Measurements from ENCODE around the gene FXYD6. TPM values are rescaled to one million over a fixed set of nuclear protein-coding genes. Genes with fewer than 3 reads are reported as not detected.

The FXYD6 gene
- total and polyA plus RNA-seq, 2 of the 8 experiments (the other 6 are each of a cell fraction or from before 2014, with no cell fraction given), result 44.6 to 117 TPM

GRCh38 chr11:117871160-117871559 is 5.3 kb downstream of the FXYD6 start (continued):
- no peak for TF ChIP-seq CREB1 (IDR thresholded peaks at IDR 0.05)
- no peak for TF ChIP-seq POLR2AphosphoS5 (IDR thresholded peaks at IDR 0.05; ENCODE audit: low read depth, low read length)
- TF ChIP-seq SIX5 (IDR thresholded peaks at IDR 0.05; ENCODE audit: low read depth, low read length), result no peak
- TF ChIP-seq, protein P1, sequence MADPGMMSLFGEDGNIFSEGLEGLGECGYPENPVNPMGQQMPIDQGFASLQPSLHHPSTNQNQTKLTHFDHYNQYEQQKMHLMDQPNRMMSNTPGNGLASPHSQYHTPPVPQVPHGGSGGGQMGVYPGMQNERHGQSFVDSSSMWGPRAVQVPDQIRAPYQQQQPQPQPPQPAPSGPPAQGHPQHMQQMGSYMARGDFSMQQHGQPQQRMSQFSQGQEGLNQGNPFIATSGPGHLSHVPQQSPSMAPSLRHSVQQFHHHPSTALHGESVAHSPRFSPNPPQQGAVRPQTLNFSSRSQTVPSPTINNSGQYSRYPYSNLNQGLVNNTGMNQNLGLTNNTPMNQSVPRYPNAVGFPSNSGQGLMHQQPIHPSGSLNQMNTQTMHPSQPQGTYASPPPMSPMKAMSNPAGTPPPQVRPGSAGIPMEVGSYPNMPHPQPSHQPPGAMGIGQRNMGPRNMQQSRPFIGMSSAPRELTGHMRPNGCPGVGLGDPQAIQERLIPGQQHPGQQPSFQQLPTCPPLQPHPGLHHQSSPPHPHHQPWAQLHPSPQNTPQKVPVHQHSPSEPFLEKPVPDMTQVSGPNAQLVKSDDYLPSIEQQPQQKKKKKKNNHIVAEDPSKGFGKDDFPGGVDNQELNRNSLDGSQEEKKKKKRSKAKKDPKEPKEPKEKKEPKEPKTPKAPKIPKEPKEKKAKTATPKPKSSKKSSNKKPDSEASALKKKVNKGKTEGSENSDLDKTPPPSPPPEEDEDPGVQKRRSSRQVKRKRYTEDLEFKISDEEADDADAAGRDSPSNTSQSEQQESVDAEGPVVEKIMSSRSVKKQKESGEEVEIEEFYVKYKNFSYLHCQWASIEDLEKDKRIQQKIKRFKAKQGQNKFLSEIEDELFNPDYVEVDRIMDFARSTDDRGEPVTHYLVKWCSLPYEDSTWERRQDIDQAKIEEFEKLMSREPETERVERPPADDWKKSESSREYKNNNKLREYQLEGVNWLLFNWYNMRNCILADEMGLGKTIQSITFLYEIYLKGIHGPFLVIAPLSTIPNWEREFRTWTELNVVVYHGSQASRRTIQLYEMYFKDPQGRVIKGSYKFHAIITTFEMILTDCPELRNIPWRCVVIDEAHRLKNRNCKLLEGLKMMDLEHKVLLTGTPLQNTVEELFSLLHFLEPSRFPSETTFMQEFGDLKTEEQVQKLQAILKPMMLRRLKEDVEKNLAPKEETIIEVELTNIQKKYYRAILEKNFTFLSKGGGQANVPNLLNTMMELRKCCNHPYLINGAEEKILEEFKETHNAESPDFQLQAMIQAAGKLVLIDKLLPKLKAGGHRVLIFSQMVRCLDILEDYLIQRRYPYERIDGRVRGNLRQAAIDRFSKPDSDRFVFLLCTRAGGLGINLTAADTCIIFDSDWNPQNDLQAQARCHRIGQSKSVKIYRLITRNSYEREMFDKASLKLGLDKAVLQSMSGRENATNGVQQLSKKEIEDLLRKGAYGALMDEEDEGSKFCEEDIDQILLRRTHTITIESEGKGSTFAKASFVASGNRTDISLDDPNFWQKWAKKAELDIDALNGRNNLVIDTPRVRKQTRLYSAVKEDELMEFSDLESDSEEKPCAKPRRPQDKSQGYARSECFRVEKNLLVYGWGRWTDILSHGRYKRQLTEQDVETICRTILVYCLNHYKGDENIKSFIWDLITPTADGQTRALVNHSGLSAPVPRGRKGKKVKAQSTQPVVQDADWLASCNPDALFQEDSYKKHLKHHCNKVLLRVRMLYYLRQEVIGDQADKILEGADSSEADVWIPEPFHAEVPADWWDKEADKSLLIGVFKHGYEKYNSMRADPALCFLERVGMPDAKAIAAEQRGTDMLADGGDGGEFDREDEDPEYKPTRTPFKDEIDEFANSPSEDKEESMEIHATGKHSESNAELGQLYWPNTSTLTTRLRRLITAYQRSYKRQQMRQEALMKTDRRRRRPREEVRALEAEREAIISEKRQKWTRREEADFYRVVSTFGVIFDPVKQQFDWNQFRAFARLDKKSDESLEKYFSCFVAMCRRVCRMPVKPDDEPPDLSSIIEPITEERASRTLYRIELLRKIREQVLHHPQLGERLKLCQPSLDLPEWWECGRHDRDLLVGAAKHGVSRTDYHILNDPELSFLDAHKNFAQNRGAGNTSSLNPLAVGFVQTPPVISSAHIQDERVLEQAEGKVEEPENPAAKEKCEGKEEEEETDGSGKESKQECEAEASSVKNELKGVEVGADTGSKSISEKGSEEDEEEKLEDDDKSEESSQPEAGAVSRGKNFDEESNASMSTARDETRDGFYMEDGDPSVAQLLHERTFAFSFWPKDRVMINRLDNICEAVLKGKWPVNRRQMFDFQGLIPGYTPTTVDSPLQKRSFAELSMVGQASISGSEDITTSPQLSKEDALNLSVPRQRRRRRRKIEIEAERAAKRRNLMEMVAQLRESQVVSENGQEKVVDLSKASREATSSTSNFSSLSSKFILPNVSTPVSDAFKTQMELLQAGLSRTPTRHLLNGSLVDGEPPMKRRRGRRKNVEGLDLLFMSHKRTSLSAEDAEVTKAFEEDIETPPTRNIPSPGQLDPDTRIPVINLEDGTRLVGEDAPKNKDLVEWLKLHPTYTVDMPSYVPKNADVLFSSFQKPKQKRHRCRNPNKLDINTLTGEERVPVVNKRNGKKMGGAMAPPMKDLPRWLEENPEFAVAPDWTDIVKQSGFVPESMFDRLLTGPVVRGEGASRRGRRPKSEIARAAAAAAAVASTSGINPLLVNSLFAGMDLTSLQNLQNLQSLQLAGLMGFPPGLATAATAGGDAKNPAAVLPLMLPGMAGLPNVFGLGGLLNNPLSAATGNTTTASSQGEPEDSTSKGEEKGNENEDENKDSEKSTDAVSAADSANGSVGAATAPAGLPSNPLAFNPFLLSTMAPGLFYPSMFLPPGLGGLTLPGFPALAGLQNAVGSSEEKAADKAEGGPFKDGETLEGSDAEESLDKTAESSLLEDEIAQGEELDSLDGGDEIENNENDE (IDR thresholded peaks at IDR 0.05; ENCODE audit: insufficient replicate concordance, low read length), result no peak
- TF ChIP-seq SP2 (IDR thresholded peaks at IDR 0.05; ENCODE audit: low read length), result no peak
